Stimulated activated naive B cell treated with anti-CD40 and anti-IgM and Interleukin-4, amounts not matched to agents 10 μg/mL and 1 μg/mL and 100 μg/mL, for 72 hours (primary cell): ENCODE data around the gene GRIN2A.

Source experiments
- ATAC-seq, 2 donors: fragments of 150-1000 bp; cut with Tn5 transposase; replicated peaks; 2 replicates each; pipeline ENCODE4 v1.10.0; 2021; ENCODE audit warnings: moderate library complexity in 1 of 2
- DNase-seq: peaks from one replicate; pipeline ENCODE4 v3.0.0; 2021
- H3K27ac Mint-ChIP-seq: one replicate; pipeline ENCODE4 v1.8.0; 2022; ENCODE audit warnings: mild to moderate bottlenecking, mixed read lengths
- H3K27me3 Mint-ChIP-seq, 2 donors: one replicate each; pipeline ENCODE4 v1.8.0; 2022; ENCODE audit warnings: mixed read lengths in 2 of 2
- H3K36me3 Mint-ChIP-seq, 2 donors: one replicate each; pipeline ENCODE4 v1.8.0; 2022; ENCODE audit warnings: mixed read lengths in 2 of 2, mild to moderate bottlenecking in 1 of 2
- H3K4me1 Mint-ChIP-seq, 2 donors: one replicate each; pipeline ENCODE4 v1.8.0; 2022; ENCODE audit warnings: mixed read lengths in 2 of 2, mild to moderate bottlenecking in 1 of 2
- H3K4me3 Mint-ChIP-seq, 2 donors: one replicate each; pipeline ENCODE4 v1.8.0; 2022; ENCODE audit warnings: mild to moderate bottlenecking in 2 of 2, mixed read lengths in 2 of 2, moderate library complexity in 1 of 2
- H3K9me3 Mint-ChIP-seq, 2 donors: one replicate each; pipeline ENCODE4 v1.8.0; 2022; ENCODE audit warnings: mixed read lengths in 2 of 2, mild to moderate bottlenecking in 1 of 2

The GRIN2A gene

DNA sequence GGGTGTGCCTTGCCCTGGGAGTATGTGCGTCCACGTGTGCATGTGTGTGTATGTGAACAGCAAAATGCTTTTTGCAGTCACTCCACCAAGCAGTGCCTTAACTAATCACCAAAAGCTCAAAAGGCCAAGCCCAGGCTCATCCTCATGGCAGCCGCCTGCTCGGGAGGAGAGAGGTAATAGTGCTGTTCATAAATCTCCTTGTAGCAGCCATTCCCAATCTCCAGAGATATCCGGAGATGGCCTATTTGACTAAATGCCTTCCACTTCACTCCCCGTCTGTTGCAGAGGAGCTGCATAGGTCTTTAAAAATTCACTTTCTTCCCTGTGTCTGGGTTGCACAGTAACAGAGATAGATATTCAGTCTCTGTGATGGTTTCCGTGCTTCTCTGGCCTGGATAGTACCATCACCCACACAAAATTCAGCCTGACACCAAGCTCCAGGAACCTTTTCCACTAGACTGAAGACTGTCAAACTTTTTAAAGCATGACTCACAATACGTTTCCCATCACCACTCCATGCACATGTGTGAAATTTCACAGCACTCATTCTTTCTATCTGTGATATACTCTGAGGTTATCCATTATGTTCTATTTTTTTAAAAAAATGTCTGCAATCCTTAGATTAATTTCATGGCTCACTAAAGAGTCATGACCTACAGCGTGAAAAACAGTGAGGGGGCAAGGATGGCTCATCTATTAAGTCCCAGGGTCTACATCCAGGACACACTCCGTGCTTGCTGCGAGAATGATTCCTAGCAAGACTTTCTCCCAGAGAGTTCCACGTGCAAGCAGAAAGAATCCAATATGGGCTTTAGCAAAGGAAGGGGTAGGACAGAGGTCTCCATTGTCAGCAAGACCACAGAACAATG, 357.8 kb downstream of the GRIN2A start:
- H3K36me3 Mint-ChIP-seq: no peaks in the 10 kb centered on the region
- ATAC-seq (no peak), DNase-seq (no peak)
- H3K4me1 Mint-ChIP-seq: no peaks in the 10 kb centered on the region
- no peak overlapping the region for H3K27ac Mint-ChIP-seq
- peaks cover 15 to 28% of the 10 kb centered on the region in 2 donors for H3K27me3 Mint-ChIP-seq
- H3K4me3 Mint-ChIP-seq: no peak overlapping the region
- no peaks in the 10 kb centered on the region for H3K9me3 Mint-ChIP-seq

DNA sequence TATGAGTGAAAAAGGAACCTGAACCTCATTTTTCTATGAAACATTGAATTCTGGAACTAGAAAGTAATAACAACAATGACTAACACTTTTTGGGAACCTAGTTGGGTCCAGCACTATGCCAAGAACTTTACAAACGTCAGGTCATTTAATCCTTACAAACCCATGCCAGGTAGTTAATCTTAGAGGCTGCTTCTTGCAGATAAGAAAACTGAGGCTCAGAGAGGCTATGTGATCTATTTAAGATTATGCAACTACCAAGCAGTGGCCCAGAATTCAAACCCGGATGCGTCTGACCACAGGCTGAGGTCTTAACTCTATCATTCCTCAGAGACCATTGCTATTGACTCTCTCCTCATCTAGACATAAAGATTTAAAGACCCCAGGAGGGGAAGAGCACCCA, 358.7 kb downstream of the GRIN2A start:
- Mint-ChIP-seq H3K27ac (no peak overlapping the region), H3K27me3 (peaks cover 15 to 28% of the 10 kb centered on the region in 2 donors), H3K4me3 (no peak overlapping the region), H3K9me3 (no peaks in the 10 kb centered on the region), H3K36me3 (no peaks in the 10 kb centered on the region), H3K4me1 (no peaks in the 10 kb centered on the region)
- DNase-seq (no peak), ATAC-seq (no peak)

DNA sequence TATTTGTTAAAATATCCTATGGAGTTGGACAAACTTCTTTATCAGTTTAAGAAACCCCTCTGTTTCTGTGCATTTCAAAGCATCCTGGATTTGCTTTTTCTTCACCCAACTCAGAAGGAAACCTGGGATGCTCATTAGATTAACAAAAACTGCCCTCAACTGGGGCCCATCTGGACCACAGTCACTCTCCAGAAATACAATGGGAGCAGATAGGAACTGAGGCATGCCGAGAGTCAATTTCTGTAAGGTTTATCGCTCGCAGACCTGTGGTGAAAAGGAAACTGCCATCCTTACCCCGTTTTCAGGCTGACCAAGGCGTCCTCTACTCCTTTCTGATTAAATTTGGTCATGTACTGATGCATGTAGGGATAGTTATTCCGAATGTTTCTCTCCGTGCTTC, 360.3 kb downstream of the GRIN2A start:
- Mint-ChIP-seq H3K36me3 (no peaks in the 10 kb centered on the region), H3K27ac (no peak overlapping the region), H3K27me3 (peaks cover 10 to 25% of the 10 kb centered on the region in 2 donors), H3K4me3 (no peak overlapping the region), H3K9me3 (no peaks in the 10 kb centered on the region), H3K4me1 (no peaks in the 10 kb centered on the region)
- no peak for DNase-seq
- no peak for ATAC-seq

DNA sequence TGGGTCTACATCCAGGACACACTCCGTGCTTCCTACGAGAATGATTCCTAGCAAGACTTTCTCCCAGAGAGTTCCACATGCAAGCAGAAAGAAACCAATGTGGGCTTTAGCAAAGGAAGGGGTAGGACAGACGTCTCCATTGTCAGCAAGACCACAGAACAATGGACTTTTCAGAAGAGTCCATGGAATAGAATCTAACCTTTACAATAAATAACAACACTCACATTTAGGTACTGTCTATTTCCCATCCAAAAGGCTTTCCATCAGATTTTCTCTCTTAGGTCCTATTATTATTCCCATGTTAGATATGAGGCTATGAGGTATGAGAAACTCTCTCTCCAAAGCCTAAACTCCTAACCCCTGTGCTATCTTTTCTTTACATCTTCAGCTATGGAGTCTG, 360.9 kb downstream of the GRIN2A start:
- H3K36me3 Mint-ChIP-seq: no peaks in the 10 kb centered on the region
- no peak overlapping the region for H3K27ac Mint-ChIP-seq
- DNase-seq: no peak
- H3K4me3 Mint-ChIP-seq: no peak overlapping the region
- H3K9me3 Mint-ChIP-seq: no peaks in the 10 kb centered on the region
- H3K27me3 Mint-ChIP-seq: peaks cover 10 to 26% of the 10 kb centered on the region in 2 donors
- H3K4me1 Mint-ChIP-seq: no peaks in the 10 kb centered on the region
- ATAC-seq: no peak

DNA sequence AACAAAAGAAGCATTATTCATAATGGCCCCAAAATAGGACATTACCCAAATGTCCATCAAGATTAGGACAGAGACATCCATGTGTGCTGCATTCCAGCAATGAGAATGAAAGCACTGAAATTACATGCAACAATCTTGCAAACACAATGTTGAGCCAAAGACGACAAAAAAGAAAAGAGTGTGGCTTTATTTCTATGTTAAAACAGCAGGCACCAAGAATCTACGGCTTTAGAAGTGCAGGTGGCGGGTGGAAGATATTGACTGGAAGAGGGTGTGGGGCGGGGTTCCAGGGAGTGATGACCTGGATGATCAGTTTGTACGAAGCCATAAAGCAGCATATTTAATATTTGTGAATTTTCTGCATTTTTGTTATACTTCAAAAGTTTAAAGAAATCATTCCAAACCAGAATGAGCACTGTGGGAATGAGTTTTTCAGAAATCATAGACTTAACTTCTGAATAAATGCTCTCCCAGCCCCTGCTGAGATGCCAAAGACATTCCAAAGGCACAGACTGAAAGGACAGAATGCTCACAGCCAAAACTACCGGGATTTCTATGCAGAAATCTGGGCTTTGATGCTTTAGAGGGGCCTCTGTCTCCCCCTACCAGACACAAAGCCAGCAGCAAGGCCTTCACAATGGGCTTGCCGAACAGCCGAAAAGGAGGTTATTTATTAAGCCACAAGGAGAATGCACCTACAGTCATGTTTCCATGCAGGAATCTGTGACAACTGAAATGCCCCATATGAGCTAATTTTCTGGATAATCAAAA, 361.6 kb downstream of the GRIN2A start:
- Mint-ChIP-seq H3K4me1 (no peaks in the 10 kb centered on the region), H3K36me3 (no peaks in the 10 kb centered on the region), H3K9me3 (no peaks in the 10 kb centered on the region), H3K27ac (no peak overlapping the region), H3K27me3 (peaks cover 10 to 26% of the 10 kb centered on the region in 2 donors), H3K4me3 (no peak overlapping the region)
- DNase-seq (no peak), ATAC-seq (no peak)

DNA sequence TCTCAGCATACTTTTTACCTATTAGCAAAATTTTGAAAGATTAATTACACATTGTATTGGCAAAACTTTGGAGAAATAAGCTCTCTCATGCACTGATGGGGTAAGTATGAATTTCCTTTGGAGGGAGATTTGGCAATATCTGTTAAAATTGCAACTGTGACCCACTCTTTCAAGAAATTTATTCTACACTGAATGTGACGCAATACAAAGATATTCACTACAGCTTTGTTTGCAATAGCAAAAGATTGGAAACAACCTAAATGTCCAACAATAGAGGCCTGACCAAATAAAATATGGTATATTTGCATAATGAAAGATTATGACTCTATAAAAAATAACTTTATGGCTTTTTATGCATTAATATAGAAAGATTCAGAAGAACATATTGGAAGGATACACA, 363.5 kb downstream of the GRIN2A start:
- no peak overlapping the region for H3K27ac Mint-ChIP-seq
- H3K36me3 Mint-ChIP-seq: no peaks in the 10 kb centered on the region
- ATAC-seq (no peak), DNase-seq (no peak)
- no peak overlapping the region for H3K4me3 Mint-ChIP-seq
- H3K27me3 Mint-ChIP-seq: peaks cover 16 to 30% of the 10 kb centered on the region in 2 donors
- H3K4me1 Mint-ChIP-seq: no peaks in the 10 kb centered on the region
- no peaks in the 10 kb centered on the region for H3K9me3 Mint-ChIP-seq

DNA sequence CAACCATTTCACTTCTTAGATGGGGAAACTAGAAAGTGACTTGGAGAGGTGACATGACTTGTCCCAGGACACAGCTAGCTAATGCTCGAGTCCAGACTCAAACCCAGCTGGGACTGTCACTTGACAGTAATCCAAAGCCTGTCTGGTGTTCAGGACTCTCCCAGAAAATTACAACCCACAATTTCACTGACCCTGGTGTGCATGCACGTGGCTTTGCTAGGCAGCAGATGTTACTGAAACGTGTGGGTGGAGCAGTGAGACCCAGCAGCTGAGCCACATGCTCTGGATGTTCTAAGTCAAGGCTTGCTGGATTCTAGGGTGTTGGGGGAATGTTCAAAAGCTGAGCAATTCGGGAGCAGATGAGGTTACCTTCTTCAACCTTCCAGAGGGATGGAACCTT, 364.6 kb downstream of the GRIN2A start:
- DNase-seq (no peak), ATAC-seq (no peak)
- Mint-ChIP-seq H3K27ac (no peak overlapping the region), H3K4me1 (no peaks in the 10 kb centered on the region), H3K27me3 (peaks cover 11 to 24% of the 10 kb centered on the region in 2 donors), H3K36me3 (no peaks in the 10 kb centered on the region), H3K4me3 (no peak overlapping the region), H3K9me3 (no peaks in the 10 kb centered on the region)

DNA sequence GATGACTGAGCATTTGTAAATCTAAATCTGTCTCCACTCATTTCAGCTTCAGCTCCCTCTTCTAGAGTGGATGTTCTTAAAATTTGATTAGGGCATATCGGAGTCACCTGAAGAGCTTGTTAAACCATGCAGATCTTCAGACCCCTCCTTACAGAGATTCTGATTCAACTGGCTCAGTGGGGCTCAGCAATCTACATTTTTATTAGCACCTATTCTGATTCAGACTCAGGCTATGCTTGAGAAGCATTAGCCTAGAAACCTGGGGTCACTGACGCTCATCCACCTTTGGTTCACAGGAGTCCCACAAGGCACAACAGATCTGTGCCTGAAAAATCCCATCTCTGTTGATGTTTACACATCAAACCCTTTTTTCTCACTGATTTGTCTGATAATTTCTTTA, 365.6 kb downstream of the GRIN2A start:
- H3K9me3 Mint-ChIP-seq: no peaks in the 10 kb centered on the region
- no peak overlapping the region for H3K4me3 Mint-ChIP-seq
- ATAC-seq (no peak), DNase-seq (no peak)
- no peaks in the 10 kb centered on the region for H3K36me3 Mint-ChIP-seq
- H3K27me3 Mint-ChIP-seq: peaks cover 6 to 18% of the 10 kb centered on the region in 2 donors
- no peaks in the 10 kb centered on the region for H3K4me1 Mint-ChIP-seq
- H3K27ac Mint-ChIP-seq: no peak overlapping the region

DNA sequence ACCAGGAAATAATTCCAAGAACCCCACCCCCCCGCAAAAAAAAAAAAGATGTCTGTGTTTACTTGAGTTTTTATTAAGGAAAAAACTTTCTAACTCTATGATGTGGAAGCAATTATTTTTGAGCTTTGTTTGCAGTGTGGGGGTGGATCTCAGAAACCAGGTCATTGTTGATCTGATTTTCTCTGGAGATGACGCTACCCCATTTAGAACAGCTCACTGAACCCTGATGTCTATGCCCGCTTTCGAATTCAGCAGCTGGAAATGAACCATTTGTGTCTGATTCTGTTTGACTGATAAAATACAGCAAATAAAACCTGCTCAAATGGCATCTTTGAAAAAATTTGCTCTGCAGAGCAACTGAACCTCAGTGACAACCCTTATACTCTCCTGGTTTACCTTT, 368.6 kb downstream of the GRIN2A start:
- Mint-ChIP-seq H3K27ac (no peak overlapping the region), H3K4me3 (no peak overlapping the region), H3K27me3 (peaks cover 6 to 11% of the 10 kb centered on the region in 2 donors), H3K4me1 (no peaks in the 10 kb centered on the region), H3K36me3 (no peaks in the 10 kb centered on the region), H3K9me3 (no peaks in the 10 kb centered on the region)
- no peak for DNase-seq
- no peak for ATAC-seq

DNA sequence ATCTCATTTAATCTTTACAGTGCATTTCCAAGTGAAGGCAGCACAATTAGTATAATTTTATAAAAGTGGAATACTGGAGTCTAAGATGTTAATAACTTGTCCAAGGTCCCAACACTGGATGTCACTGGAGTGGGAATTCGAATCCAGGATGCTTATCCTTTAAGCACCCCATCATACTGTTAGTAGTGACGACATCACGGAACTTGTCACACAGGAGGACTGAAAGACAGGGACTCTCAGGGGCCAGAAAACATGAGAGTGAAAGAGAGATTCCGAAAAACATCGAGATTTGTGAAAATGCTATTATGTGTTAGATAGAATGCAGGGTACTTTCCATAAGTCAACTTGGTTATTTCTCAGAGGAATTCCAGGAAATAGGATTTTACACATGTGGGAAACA, 374.0 kb downstream of the GRIN2A start:
- H3K27ac Mint-ChIP-seq: no peak overlapping the region
- H3K4me1 Mint-ChIP-seq: no peaks in the 10 kb centered on the region

DNA sequence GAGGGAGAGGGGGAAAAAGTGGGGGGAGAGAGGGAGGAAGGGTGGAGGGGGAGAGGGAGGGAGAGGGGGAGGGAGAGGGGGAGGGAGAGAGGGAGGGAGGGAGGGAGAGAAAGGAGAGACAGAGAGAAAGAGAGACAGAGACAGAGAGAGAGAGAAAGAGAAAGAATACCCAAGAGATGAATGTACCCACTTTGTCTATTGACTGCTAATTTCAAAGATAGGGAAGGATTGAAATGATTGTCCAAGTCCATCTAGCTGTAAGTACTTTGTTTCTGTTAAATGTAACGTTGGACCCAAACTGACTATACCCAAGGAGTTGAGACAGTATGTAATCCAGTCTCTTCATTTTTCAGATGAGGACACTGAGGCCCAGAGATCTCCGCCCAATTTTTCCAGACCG, 374.9 kb downstream of the GRIN2A start:
- no peak overlapping the region for H3K4me3 Mint-ChIP-seq
- H3K9me3 Mint-ChIP-seq: peaks cover 4 to 6% of the 10 kb centered on the region in 2 donors
- H3K27me3 Mint-ChIP-seq: no peaks in the 10 kb centered on the region
- H3K27ac Mint-ChIP-seq: no peak overlapping the region
- ATAC-seq (no peak), DNase-seq (no peak)
- H3K4me1 Mint-ChIP-seq: no peaks in the 10 kb centered on the region
- H3K36me3 Mint-ChIP-seq: no peaks in the 10 kb centered on the region

More for the DNA sequence above, 374.0 kb downstream of the GRIN2A start:
- no peaks in the 10 kb centered on the region for H3K27me3 Mint-ChIP-seq
- H3K4me3 Mint-ChIP-seq: no peak overlapping the region
- ATAC-seq: no peak
- H3K9me3 Mint-ChIP-seq: peaks cover 4 to 6% of the 10 kb centered on the region in 2 donors
- DNase-seq: no peak
- H3K36me3 Mint-ChIP-seq: no peaks in the 10 kb centered on the region

DNA sequence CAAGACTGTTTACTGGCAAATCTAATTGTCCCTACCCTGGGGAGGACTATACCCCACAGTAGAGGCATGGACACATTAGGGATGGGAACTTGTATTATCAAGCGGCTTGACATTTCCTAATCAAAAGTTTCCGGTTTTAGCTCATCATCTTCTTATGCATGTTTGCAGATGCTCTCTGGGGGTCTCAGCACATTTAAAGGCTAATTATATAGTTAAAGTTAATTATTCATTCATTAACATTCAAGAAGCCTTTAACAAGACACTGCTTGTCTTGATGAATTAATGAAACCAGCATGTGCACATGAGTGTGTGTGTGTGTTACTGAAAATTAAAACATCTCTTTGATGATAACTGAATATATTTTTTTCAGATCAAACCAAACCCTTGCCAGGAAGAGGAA, 377.1 kb downstream of the GRIN2A start:
- H3K36me3 Mint-ChIP-seq: no peaks in the 10 kb centered on the region
- H3K27me3 Mint-ChIP-seq: no peaks in the 10 kb centered on the region
- H3K27ac Mint-ChIP-seq: no peak overlapping the region
- ATAC-seq (no peak), DNase-seq (no peak)
- H3K9me3 Mint-ChIP-seq: peaks cover 9% of the 10 kb centered on the region in 2 donors
- no peaks in the 10 kb centered on the region for H3K4me1 Mint-ChIP-seq
- H3K4me3 Mint-ChIP-seq: no peak overlapping the region

DNA sequence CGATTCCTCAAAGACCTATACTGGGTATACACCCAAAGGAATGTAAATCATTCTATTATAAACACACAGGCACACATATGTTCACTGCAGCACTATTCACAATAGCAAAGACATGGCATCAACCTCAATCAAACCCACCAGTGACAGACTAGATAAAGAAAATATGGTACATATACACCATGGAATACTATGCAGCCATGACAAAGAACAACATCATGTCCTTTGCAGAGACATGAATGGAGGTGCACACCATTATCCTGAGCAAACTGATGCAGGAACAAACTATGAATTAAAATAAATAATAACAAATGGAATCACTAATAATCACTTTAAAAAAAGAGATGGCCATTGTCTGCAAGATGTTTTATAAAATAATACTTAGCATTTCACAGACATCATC, 380.1 kb downstream of the GRIN2A start:
- Mint-ChIP-seq H3K36me3 (no peaks in the 10 kb centered on the region), H3K27me3 (peaks cover 3 to 8% of the 10 kb centered on the region in 2 donors), H3K4me3 (no peak overlapping the region), H3K27ac (no peak overlapping the region), H3K4me1 (no peaks in the 10 kb centered on the region), H3K9me3 (peaks cover 9% of the 10 kb centered on the region in 2 donors)
- DNase-seq (no peak), ATAC-seq (no peak)

DNA sequence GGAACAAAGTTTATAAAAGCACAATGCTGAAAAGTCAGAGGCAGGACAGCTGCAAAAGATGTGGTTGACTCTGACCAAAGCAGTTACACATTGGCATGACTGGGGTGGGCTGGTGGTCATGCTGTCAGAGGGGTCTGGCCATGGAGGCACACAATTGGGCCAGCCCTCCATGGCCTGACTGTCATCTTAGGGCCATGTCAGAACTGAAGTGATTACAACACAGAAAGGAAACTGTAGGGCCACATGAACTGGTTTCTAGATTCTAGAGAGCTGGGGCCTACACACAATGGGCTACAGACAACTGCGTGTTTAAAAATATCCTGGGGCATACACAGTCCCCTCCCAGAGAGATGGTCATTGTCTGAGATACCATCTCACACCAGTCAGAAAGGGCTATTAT, 380.6 kb downstream of the GRIN2A start:
- Mint-ChIP-seq H3K4me1 (no peaks in the 10 kb centered on the region), H3K27ac (no peak overlapping the region), H3K36me3 (no peaks in the 10 kb centered on the region), H3K9me3 (peaks cover 8 to 9% of the 10 kb centered on the region in 2 donors), H3K27me3 (peaks cover 3 to 12% of the 10 kb centered on the region in 2 donors), H3K4me3 (no peak overlapping the region)
- ATAC-seq: no peak
- no peak for DNase-seq

DNA sequence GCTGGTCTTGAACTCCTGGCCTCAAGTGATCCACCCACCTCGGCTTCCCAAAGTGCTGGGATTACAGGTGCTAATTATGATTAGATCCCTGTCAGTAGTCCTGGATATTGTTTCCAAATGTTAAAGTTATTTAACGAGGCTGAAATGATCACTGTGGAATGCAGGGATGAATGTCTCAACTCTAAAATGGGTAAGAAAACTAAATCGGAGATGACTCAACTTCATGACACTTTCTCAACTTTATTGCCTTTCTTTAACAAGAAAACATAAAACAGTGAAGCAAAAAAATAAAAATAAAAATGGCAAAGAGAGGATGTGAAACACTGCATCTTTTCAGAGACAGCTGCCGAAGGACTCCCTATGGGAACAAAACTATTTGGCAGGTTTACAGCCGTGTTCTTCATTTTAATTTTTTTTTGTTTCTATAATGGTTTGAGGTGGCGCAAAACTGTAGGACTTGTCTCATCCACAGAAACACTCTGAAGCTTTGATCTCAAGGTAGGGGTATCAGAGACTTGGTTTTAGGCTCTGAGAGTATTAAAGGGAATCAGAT, 382.0 kb downstream of the GRIN2A start:
- peaks cover 3 to 5% of the 10 kb centered on the region in 2 donors for H3K9me3 Mint-ChIP-seq
- DNase-seq (no peak), ATAC-seq (no peak)
- no peak overlapping the region for H3K27ac Mint-ChIP-seq
- no peak overlapping the region for H3K4me3 Mint-ChIP-seq
- no peaks in the 10 kb centered on the region for H3K36me3 Mint-ChIP-seq
- no peaks in the 10 kb centered on the region for H3K4me1 Mint-ChIP-seq
- H3K27me3 Mint-ChIP-seq: peaks cover 3 to 17% of the 10 kb centered on the region in 2 donors
